Esophagus squamous epithelium (tissue), 4 donors: ENCODE data around the gene RXRG.

Source experiments
- POLR2A ChIP-seq, 4 donors: fragments of 450-650 bp; IDR thresholded peaks; one replicate each; pipeline ENCODE4 v1.6.1; 2017; ENCODE audit warnings: antibody characterized with exemption in 4 of 4, mild to moderate bottlenecking in 4 of 4, moderate library complexity in 3 of 4
- TF ChIP-seq, protein P1 (sequence below), 6 experiments: fragments of 450-650 bp in 4 of 6; fragments of 200-600 bp in 2 of 6; sonication (generic) in 2 of 6; IDR thresholded peaks; one replicate each; pipeline ENCODE4 v1.5.1; 2016 to 2019; ENCODE audit warnings: antibody characterized with exemption in 6 of 6, mild to moderate bottlenecking in 4 of 6, moderate library complexity in 4 of 6

DNA sequence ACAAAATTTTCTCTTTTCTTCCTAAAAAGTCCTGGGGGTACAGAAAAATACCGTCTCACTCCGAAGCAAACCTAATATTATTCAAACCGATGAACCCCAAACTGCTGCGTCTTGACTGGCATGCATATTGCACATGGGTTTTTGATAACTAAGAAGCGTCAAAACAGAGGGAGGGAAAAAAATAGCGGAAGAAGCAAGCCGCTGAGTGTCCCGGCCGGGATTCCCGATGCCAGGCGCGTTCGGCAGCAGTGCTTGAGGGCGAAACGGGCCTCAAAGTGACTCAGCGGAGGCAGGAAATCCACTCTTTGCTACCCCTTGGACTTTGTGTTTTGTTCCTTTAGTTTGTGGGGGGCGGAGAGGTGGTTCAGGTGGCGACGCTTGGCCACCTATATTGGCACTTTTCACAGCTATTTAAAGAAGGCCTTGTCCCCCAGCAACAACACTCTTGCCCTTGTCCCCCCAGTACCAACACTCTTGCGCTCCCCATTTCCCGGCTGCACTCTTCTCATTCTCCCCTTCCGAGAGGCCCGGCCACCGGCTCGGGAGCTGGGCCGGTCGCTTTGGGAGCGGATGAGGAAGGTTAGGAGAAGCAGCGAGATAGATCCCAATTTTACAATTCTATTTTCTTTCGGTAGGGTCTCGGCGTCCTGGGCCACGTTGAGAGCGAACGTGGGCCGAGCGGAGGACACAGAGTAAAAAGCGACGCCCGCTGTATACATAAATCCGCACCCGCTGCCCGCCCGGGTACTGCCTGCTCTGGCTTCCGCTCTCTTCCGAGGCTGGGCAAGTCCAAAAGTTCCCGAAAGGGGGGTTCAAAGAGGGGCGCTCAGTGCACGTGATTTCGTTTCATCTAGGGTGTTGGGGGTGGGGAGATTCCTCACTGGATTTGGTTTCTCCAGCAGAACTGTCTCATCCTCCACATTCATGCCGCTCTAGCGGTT lies 90.9 kb downstream of the RXRG start:
- no peak for TF ChIP-seq POLR2A (IDR thresholded peaks at IDR 0.05)
- TF ChIP-seq, protein P1, sequence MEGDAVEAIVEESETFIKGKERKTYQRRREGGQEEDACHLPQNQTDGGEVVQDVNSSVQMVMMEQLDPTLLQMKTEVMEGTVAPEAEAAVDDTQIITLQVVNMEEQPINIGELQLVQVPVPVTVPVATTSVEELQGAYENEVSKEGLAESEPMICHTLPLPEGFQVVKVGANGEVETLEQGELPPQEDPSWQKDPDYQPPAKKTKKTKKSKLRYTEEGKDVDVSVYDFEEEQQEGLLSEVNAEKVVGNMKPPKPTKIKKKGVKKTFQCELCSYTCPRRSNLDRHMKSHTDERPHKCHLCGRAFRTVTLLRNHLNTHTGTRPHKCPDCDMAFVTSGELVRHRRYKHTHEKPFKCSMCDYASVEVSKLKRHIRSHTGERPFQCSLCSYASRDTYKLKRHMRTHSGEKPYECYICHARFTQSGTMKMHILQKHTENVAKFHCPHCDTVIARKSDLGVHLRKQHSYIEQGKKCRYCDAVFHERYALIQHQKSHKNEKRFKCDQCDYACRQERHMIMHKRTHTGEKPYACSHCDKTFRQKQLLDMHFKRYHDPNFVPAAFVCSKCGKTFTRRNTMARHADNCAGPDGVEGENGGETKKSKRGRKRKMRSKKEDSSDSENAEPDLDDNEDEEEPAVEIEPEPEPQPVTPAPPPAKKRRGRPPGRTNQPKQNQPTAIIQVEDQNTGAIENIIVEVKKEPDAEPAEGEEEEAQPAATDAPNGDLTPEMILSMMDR (IDR thresholded peaks at IDR 0.05): no peak
